SK-N-SH (cell line): ENCODE results near the gene GLIS1. TPM values are rescaled to one million over a fixed set of nuclear protein-coding genes. Genes with fewer than 3 reads are reported as not detected.
"Not testable (repeated sequence)": the region's sequence is repeated elsewhere in the genome, so short reads cannot be mapped to it uniquely, and the experiment has no call there.

Experiments used
- CTCF ChIA-PET: fragments of 300-600, 350-600 bp; formaldehyde crosslinking; extraction: SDS; loops from one replicate; lab custom pipeline; 2021; lab: Yijun Ruan, JAX
- POLR2A ChIA-PET: fragments of 350-600 bp; sonication (Branson Sonifier 250); formaldehyde crosslinking; extraction: SDS; loops from one replicate; lab custom pipeline; 2020; ENCODE audit warnings: antibody characterized with exemption, inconsistent platforms; lab: Yijun Ruan, JAX
- DNase-seq: peaks from one replicate; pipeline ENCODE4 v3.0.0; 2012
- H2AFZ ChIP-seq: fragments of 200-600 bp; sonication (generic); 2 replicates; pipeline ENCODE4 v1.8.1; 2016; ENCODE audit warnings: antibody characterized with exemption, mild to moderate bottlenecking, low read depth
- H3F3A ChIP-seq: fragments of 200-600 bp; sonication (generic); replicated peaks from 2 replicates; pipeline ENCODE3; 2016; ENCODE audit warnings: antibody characterized with exemption, mild to moderate bottlenecking; ENCODE audit not compliant: insufficient read depth
- H3K27ac ChIP-seq, 2 experiments: fragments of 200-500 bp in 1 of 2; fragments of 200-600 bp in 1 of 2; sonication (Bioruptor generic) in 1 of 2; sonication (generic), shearing (Covaris generic) in 1 of 2; 2 replicates each; pipeline versions ENCODE4 v1.5.1 to v1.6.1; 2014 to 2016; ENCODE audit warnings: low read depth in 2 of 2, inconsistent platforms in 1 of 2, low read length in 1 of 2, mild to moderate bottlenecking in 1 of 2, mixed read lengths in 1 of 2
- H3K27me3 ChIP-seq: fragments of 200-600 bp; sonication (generic), shearing (Covaris generic); 2 replicates; pipeline ENCODE4 v1.6.1; 2016; ENCODE audit warnings: mixed run types; ENCODE audit not compliant: insufficient read depth
- H3K36me3 ChIP-seq, 2 experiments: fragments of 200-500 bp in 1 of 2; fragments of 200-600 bp in 1 of 2; sonication (Bioruptor generic) in 1 of 2; sonication (generic) in 1 of 2; replicated peaks in 1 of 2; 2 replicates each; pipeline versions ENCODE3 to v1.5.1; 2014 to 2016; ENCODE audit warnings: low read length in 1 of 2, mild to moderate bottlenecking in 1 of 2; ENCODE audit not compliant: insufficient read depth in 2 of 2, control insufficient read depth in 1 of 2
- H3K4me1 ChIP-seq, 2 experiments: fragments of 200-500 bp in 1 of 2; fragments of 200-600 bp in 1 of 2; sonication (Bioruptor generic) in 1 of 2; sonication (generic), shearing (Covaris generic) in 1 of 2; 2 replicates each; pipeline versions ENCODE4 v1.5.1 to v1.6.1; 2014 to 2016; ENCODE audit warnings: low read depth in 1 of 2, low read length in 1 of 2, mixed run types in 1 of 2; ENCODE audit not compliant: insufficient read depth in 2 of 2, control insufficient read depth in 1 of 2
- H3K4me2 ChIP-seq: fragments of 200-600 bp; sonication (generic), shearing (Covaris generic); 2 replicates; pipeline ENCODE4 v1.6.1; 2017; ENCODE audit warnings: mixed run types
- H3K4me3 ChIP-seq, 2 experiments: fragments of 200-500 bp in 1 of 2; fragments of 200-600 bp in 1 of 2; sonication (Bioruptor generic) in 1 of 2; sonication (generic), shearing (Covaris generic) in 1 of 2; 2 replicates each; pipeline versions ENCODE4 v1.5.1 to v1.8.1; 2014 to 2016; ENCODE audit warnings: low read depth in 2 of 2, inconsistent platforms in 1 of 2, low read length in 1 of 2, mild to moderate bottlenecking in 1 of 2, mixed read lengths in 1 of 2, moderate library complexity in 1 of 2
- H3K79me2 ChIP-seq: fragments of 200-600 bp; sonication (generic); 2 replicates; pipeline ENCODE4 v1.8.1; 2017; ENCODE audit warnings: mild to moderate bottlenecking; ENCODE audit not compliant: insufficient read depth
- H3K9ac ChIP-seq: fragments of 200-600 bp; sonication (generic); 2 replicates; pipeline ENCODE4 v1.6.1; 2017; ENCODE audit warnings: mixed run types
- H3K9me2 ChIP-seq: fragments of 200-600 bp; sonication (generic); 2 replicates; pipeline ENCODE4 v1.6.1; 2017; ENCODE audit warnings: mixed run types
- H3K9me3 ChIP-seq: fragments of 200-600 bp; sonication (generic); 2 replicates; pipeline ENCODE4 v1.6.1; 2017; ENCODE audit warnings: mixed run types, mild to moderate bottlenecking, moderate library complexity
- H4K20me1 ChIP-seq: fragments of 200-600 bp; sonication (generic); 2 replicates; pipeline ENCODE4 v1.6.1; 2017; ENCODE audit warnings: mild to moderate bottlenecking, mixed run types; ENCODE audit not compliant: insufficient read depth
- EZH2phosphoT487 ChIP-seq: fragments of 200-600 bp; sonication (generic); IDR thresholded peaks from 2 replicates; pipeline ENCODE4 v1.6.1; 2017; ENCODE audit warnings: low read depth, mixed run types, mild to moderate bottlenecking, antibody characterized with exemption, moderate library complexity, borderline replicate concordance
- FOXJ3 ChIP-seq: sonication (generic); formaldehyde crosslinking; IDR thresholded peaks from 2 replicates; pipeline ENCODE4 v1.5.1; 2020; ENCODE audit warnings: mild to moderate bottlenecking, missing genetic modification reagents
- FOXM1 ChIP-seq: IDR thresholded peaks from 2 replicates; pipeline ENCODE4 v1.4.0; 2012; ENCODE audit warnings: low read depth, mild to moderate bottlenecking
- MXI1 ChIP-seq: IDR thresholded peaks from 2 replicates; pipeline ENCODE4 v1.6.1; 2012; ENCODE audit warnings: mild to moderate bottlenecking, low read depth, low read length, improper control_type of control experiment
- NFIC ChIP-seq: IDR thresholded peaks from 2 replicates; pipeline ENCODE4 v1.4.0; 2012; ENCODE audit warnings: borderline replicate concordance
- NRF1 ChIP-seq: IDR thresholded peaks from 2 replicates; pipeline ENCODE4 v1.6.1; 2012; ENCODE audit warnings: low read depth, mild to moderate bottlenecking, low read length
- POLR2AphosphoS5 ChIP-seq: IDR thresholded peaks from 2 replicates; pipeline ENCODE4 v1.6.1; 2012; ENCODE audit warnings: low read depth, low read length
- RAD21 ChIP-seq: IDR thresholded peaks from 2 replicates; pipeline ENCODE4 v1.6.1; 2012; ENCODE audit warnings: mild to moderate bottlenecking, low read length
- SIN3A ChIP-seq: IDR thresholded peaks from 2 replicates; pipeline ENCODE4 v1.6.1; 2012; ENCODE audit warnings: low read depth, mild to moderate bottlenecking, low read length, moderate library complexity, borderline replicate concordance
- SMC3 ChIP-seq: IDR thresholded peaks from 2 replicates; pipeline ENCODE4 v1.6.1; 2012; ENCODE audit warnings: low read depth, low read length, improper control_type of control experiment
- TAF1 ChIP-seq: IDR thresholded peaks from 2 replicates; pipeline ENCODE4 v1.6.1; 2012; ENCODE audit warnings: low read depth, mild to moderate bottlenecking, low read length, moderate library complexity, borderline replicate concordance
- TCF12 ChIP-seq: IDR thresholded peaks from 2 replicates; pipeline ENCODE4 v1.4.0; 2012
- WGBS: methylation state at CpG from one replicate; pipeline ENCODE4 v1.1.6; 2017; ENCODE audit warnings: low lambda C conversion rate; 5-methylcytosine and 5-hydroxymethylcytosine counted together
- polyA plus RNA-seq, 3 experiments: library from polyadenylated mRNA; depleted of rRNA; stranded (reverse); fragments of >200 nt; gene quantifications; 2 replicates each; pipeline ENCODE4 v1.2.3, GENCODE V29; 2012
- TF ChIP-seq, protein P1 (sequence below): fragments of 150-350 bp; IDR thresholded peaks from 2 replicates; pipeline ENCODE4 v1.6.1; 2016; ENCODE audit warnings: mild to moderate bottlenecking, low read depth, low read length
- TF ChIP-seq, protein P2 (sequence below): fragments of 200-600 bp; sonication (generic); IDR thresholded peaks from 2 replicates; pipeline ENCODE4 v1.6.1; 2017; ENCODE audit warnings: antibody characterized with exemption, mild to moderate bottlenecking, moderate library complexity
- TF ChIP-seq, protein P3 (sequence below): IDR thresholded peaks from 2 replicates; pipeline ENCODE4 v1.4.0; 2012; ENCODE audit warnings: low read depth, borderline replicate concordance

The GLIS1 gene
- polyA plus RNA-seq, 1 of the 3 experiments (the other 2 are of a cell fraction): 0.13 TPM

DNA sequence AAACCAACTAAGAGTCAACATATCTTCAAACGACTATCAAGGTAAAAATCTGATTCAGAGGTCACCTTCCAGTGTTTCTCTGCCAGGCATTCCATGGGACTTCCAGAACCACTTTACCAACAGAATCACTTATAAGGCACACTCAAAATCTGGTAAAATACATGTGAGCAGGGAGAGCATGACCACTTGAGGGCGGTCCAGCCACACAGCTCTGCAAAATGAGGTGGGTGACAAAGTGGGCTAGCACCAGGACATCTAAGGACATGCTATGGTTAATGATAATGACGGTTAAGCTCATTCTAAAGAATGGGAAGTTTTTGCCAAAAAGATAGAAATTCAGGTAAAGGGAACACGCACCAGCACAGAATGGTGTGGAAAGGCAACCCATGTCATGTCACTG lies 24.5 kb upstream of the GLIS1 start:
- H3K27ac ChIP-seq: no peak overlapping the region
- no peak overlapping the region for H3K4me3 ChIP-seq
- 0 out of 2 replicates have a peak, but pooled peaks have one; percentile 3 for TF ChIP-seq RAD21
- TF ChIP-seq TAF1: no peak
- H3K4me1 ChIP-seq: peaks cover 0 to 14% of the 10 kb centered on the region in 2 experiments; a peak in 2 of 4 replicates
- no peaks in the 10 kb centered on the region for H3K27me3 ChIP-seq
- no peaks in the 10 kb centered on the region for H3K79me2 ChIP-seq
- POLR2A ChIA-PET: no interaction called here
- H3K9me3 ChIP-seq: no peaks in the 10 kb centered on the region
- peaks cover 3 to 17% of the 10 kb centered on the region in 2 experiments for H3K36me3 ChIP-seq
- no peaks in the 10 kb centered on the region for H3K9me2 ChIP-seq
- 93% methylated on average over 4 of the region's 4 CpGs for WGBS
- no peaks in the 10 kb centered on the region for H3F3A ChIP-seq
- no peak overlapping the region for H3K9ac ChIP-seq
- DNase-seq: no peak
- no peak overlapping the region for H3K4me2 ChIP-seq
- no peak overlapping the region for H2AFZ ChIP-seq
- CTCF ChIA-PET: interaction anchor here (0.7 to 3.6 kb wide), 5 partner anchors 8 to 278 kb away, joined by 3 to 18 read pairs (median 5); no protein-coding TSS in a partner anchor
- no peaks in the 10 kb centered on the region for H4K20me1 ChIP-seq

DNA sequence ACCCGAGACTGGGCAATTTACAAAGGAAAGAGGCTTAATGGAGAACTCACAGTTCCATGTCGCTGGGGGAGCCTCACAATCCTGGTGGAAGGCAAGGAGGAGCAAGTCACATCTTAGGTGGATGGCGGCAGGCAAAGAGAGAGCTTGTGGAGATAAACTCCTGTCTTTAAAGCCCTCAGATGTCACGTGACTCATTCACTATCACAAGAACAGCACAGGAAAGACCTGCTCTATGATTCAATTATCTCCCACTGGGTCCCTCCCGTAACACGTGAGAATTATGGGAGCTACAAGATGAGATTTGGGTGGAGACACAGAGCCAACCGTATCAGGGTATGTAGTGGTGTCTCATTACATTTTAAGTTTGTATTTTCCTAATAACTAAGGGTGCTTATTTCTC lies 21.5 kb upstream of the GLIS1 start:
- H3K4me2 ChIP-seq, H3K4me3 ChIP-seq, H3K27me3 ChIP-seq, H3K4me1 ChIP-seq, H3K27ac ChIP-seq, H2AFZ ChIP-seq, H3K79me2 ChIP-seq, DNase-seq, H3K9ac ChIP-seq, H3K9me2 ChIP-seq, H4K20me1 ChIP-seq, H3K36me3 ChIP-seq, POLR2A ChIA-PET, H3F3A ChIP-seq, H3K9me3 ChIP-seq: not testable (repeated sequence)
- WGBS: 76% methylated on average over 7 of the region's 7 CpGs
- CTCF ChIA-PET: interaction anchor here (3.6 kb wide), 1 partner anchor 275 kb away, joined by 18 read pairs; no protein-coding TSS in a partner anchor

DNA sequence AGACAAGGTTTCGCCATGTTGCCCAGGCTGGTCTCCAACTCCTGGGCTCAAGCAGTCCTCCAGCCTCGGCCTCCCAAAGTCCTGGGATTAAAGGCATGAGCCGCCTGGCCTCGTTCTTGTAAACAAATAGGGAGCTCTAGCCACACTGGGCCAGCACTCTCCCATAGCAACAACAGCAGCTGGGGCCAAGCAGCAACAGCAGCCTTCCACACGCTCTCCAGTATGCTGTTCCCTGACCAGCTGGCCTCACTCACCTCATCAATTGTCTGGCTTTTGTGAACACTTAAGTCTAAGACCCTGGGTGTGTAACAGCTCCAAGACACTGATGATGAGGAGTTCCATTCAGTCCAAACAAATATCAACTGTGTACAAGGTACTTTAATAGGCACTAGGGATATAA lies 16.9 kb upstream of the GLIS1 start:
- 48% methylated on average over 4 of the region's 5 CpGs for WGBS
- Histone ChIP-seq H4K20me1 (no peaks in the 10 kb centered on the region), H3K4me2 (no peak overlapping the region), H3K79me2 (no peaks in the 10 kb centered on the region), H3K4me3 (no peak overlapping the region), H3F3A (no peaks in the 10 kb centered on the region), H3K36me3 (no peaks in the 10 kb centered on the region), H3K9ac (no peak overlapping the region), H3K27ac (no peak overlapping the region), H3K4me1 (no peaks in the 10 kb centered on the region), H3K9me2 (no peaks in the 10 kb centered on the region), H3K27me3 (no peaks in the 10 kb centered on the region), H2AFZ (no peak overlapping the region), H3K9me3 (no peaks in the 10 kb centered on the region)
- ChIA-PET POLR2A (no interaction called here), CTCF (interaction anchor here (0.7 to 6.5 kb wide), 8 partner anchors 9 to 311 kb away, joined by 3 to 76 read pairs (median 4); no protein-coding TSS in a partner anchor)
- no peak for DNase-seq
- TF ChIP-seq NRF1 (no peak), TCF12 (no peak), FOXJ3 (no peak), EZH2phosphoT487 (no peak), SMC3 (no peak), SIN3A (no peak), NFIC (no peak), TAF1 (no peak), FOXM1 (no peak), POLR2AphosphoS5 (no peak), MXI1 (no peak)
- TF ChIP-seq, protein P1, sequence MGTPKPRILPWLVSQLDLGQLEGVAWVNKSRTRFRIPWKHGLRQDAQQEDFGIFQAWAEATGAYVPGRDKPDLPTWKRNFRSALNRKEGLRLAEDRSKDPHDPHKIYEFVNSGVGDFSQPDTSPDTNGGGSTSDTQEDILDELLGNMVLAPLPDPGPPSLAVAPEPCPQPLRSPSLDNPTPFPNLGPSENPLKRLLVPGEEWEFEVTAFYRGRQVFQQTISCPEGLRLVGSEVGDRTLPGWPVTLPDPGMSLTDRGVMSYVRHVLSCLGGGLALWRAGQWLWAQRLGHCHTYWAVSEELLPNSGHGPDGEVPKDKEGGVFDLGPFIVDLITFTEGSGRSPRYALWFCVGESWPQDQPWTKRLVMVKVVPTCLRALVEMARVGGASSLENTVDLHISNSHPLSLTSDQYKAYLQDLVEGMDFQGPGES: no peak
- TF ChIP-seq, protein P2, sequence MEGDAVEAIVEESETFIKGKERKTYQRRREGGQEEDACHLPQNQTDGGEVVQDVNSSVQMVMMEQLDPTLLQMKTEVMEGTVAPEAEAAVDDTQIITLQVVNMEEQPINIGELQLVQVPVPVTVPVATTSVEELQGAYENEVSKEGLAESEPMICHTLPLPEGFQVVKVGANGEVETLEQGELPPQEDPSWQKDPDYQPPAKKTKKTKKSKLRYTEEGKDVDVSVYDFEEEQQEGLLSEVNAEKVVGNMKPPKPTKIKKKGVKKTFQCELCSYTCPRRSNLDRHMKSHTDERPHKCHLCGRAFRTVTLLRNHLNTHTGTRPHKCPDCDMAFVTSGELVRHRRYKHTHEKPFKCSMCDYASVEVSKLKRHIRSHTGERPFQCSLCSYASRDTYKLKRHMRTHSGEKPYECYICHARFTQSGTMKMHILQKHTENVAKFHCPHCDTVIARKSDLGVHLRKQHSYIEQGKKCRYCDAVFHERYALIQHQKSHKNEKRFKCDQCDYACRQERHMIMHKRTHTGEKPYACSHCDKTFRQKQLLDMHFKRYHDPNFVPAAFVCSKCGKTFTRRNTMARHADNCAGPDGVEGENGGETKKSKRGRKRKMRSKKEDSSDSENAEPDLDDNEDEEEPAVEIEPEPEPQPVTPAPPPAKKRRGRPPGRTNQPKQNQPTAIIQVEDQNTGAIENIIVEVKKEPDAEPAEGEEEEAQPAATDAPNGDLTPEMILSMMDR: no peak
- TF ChIP-seq, protein P3, sequence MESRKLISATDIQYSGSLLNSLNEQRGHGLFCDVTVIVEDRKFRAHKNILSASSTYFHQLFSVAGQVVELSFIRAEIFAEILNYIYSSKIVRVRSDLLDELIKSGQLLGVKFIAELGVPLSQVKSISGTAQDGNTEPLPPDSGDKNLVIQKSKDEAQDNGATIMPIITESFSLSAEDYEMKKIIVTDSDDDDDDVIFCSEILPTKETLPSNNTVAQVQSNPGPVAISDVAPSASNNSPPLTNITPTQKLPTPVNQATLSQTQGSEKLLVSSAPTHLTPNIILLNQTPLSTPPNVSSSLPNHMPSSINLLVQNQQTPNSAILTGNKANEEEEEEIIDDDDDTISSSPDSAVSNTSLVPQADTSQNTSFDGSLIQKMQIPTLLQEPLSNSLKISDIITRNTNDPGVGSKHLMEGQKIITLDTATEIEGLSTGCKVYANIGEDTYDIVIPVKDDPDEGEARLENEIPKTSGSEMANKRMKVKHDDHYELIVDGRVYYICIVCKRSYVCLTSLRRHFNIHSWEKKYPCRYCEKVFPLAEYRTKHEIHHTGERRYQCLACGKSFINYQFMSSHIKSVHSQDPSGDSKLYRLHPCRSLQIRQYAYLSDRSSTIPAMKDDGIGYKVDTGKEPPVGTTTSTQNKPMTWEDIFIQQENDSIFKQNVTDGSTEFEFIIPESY: no peak
